Vagina (tissue), 2 donors: ENCODE measurements around the gene OTOS.

Experiments used
- POLR2AphosphoS5 ChIP-seq, 2 donors: sonication (generic); formaldehyde crosslinking; IDR thresholded peaks; one replicate each; pipeline ENCODE4 v1.9.0; 2017; ENCODE audit warnings: antibody characterized with exemption in 2 of 2, mild to moderate bottlenecking in 2 of 2, low read depth in 1 of 2; ENCODE audit not compliant: insufficient read depth in 1 of 2
- TF ChIP-seq, protein P1 (sequence below), 3 experiments: fragments of 450-650 bp in 2 of 3; fragments of 200-600 bp in 1 of 3; sonication (generic) in 1 of 3; IDR thresholded peaks; one replicate each; pipeline ENCODE4 v1.5.1; 2017 to 2019; ENCODE audit warnings: antibody characterized with exemption in 3 of 3, mild to moderate bottlenecking in 2 of 3, moderate library complexity in 2 of 3

DNA sequence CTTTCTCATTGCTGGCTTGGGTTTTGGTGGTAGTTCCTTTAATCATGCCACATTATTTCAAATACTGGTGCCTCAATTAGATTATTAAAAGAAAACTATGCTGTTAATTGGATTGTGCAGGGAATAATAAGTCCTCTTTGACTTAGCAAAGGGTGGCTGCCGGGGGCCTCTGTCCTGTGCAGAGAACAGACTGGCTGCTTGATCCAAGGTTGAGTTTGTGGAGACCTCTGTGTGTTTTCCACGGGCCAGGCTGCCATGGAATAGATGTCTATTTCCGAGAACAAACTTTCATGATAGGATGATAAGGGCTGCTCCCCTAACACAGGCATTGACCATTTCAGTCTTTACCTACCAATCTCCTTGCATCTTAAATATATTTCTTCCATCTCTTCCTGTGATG, 30.4 kb upstream of the OTOS start:
- TF ChIP-seq, protein P1, sequence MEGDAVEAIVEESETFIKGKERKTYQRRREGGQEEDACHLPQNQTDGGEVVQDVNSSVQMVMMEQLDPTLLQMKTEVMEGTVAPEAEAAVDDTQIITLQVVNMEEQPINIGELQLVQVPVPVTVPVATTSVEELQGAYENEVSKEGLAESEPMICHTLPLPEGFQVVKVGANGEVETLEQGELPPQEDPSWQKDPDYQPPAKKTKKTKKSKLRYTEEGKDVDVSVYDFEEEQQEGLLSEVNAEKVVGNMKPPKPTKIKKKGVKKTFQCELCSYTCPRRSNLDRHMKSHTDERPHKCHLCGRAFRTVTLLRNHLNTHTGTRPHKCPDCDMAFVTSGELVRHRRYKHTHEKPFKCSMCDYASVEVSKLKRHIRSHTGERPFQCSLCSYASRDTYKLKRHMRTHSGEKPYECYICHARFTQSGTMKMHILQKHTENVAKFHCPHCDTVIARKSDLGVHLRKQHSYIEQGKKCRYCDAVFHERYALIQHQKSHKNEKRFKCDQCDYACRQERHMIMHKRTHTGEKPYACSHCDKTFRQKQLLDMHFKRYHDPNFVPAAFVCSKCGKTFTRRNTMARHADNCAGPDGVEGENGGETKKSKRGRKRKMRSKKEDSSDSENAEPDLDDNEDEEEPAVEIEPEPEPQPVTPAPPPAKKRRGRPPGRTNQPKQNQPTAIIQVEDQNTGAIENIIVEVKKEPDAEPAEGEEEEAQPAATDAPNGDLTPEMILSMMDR (IDR thresholded peaks at IDR 0.05): no peak
- no peak for TF ChIP-seq POLR2AphosphoS5 (IDR thresholded peaks at IDR 0.05; ENCODE audit: insufficient read depth in 1 of 2, low read depth in 1 of 2)
